K562 (cell line): Measurements from ENCODE around the gene TNFRSF19. TPM values are rescaled to one million over a fixed set of nuclear protein-coding genes. Genes with fewer than 3 reads are reported as not detected.

Experiments used
- ATAC-seq: fragments of 200-7000 bp; cut with Tn5 transposase; 3 replicates; pipeline ENCODE4 v1.9.1; 2020; ENCODE audit warnings: moderate library complexity
- BruUV-seq: library from RNA; stranded (reverse); fragments of 400-500 nt; replicated peaks from 2 replicates; lab custom pipeline; 2021; lab: Mats Ljungman, UMichigan
- CTCF ChIA-PET: fragments of 300-600 bp; formaldehyde crosslinking; extraction: SDS; loops from one replicate; lab custom pipeline; 2021; ENCODE audit warnings: low intra/inter-chr PET ratio; lab: Yijun Ruan, JAX
- POLR2A ChIA-PET: fragments of 300-600, 350-650 bp; sonication (Branson Sonifier 250); formaldehyde crosslinking; extraction: SDS; loops from one replicate; lab custom pipeline; 2021; ENCODE audit warnings: antibody characterized with exemption, inconsistent platforms; lab: Yijun Ruan, JAX
- DNase-seq, 4 experiments: peaks; one replicate each; pipeline versions ENCODE4 v3.0.0 to v3.0.0-alpha.2; 2011 to 2018; ENCODE audit warnings: low spot score in 3 of 4, mixed read lengths in 3 of 4; ENCODE audit errors: extremely low read depth in 1 of 4
- FAIRE-seq: peaks from 2 replicates; lab custom pipeline; 2011; peaks lifted over from hg19 to GRCh38; lab: Jason Lieb, UNC
- H2AFZ ChIP-seq: 2 replicates; pipeline ENCODE4 v1.6.0; 2011; ENCODE audit warnings: low read depth, low read length, control low read depth, inconsistent platforms
- H3K27ac ChIP-seq: fragments of 200-600 bp; 3 replicates; pipeline ENCODE4 v1.8.0; 2011; ENCODE audit warnings: low read depth, mild to moderate bottlenecking, control low read depth, inconsistent platforms, low read length, moderate library complexity, mixed read lengths; ENCODE audit errors: extremely low read depth
- H3K27me3 ChIP-seq, 2 experiments: fragments of 300-600 bp in 1 of 2; 2 replicates in 1 of 2; 3 replicates in 1 of 2; pipeline versions ENCODE4 v1.6.0 to v1.8.0; 2011; ENCODE audit warnings: inconsistent platforms in 2 of 2, low read length in 2 of 2, mild to moderate bottlenecking in 1 of 2, mixed read lengths in 1 of 2, moderate library complexity in 1 of 2; ENCODE audit not compliant: control insufficient read depth in 2 of 2, insufficient read depth in 2 of 2
- H3K36me3 ChIP-seq: fragments of 300-600 bp; 3 replicates; pipeline ENCODE4 v1.8.0; 2011; ENCODE audit warnings: mild to moderate bottlenecking, low read length, inconsistent platforms; ENCODE audit not compliant: control insufficient read depth, insufficient read depth
- H3K4me1 ChIP-seq, 2 experiments: fragments of 200-600 bp in 1 of 2; replicated peaks in 1 of 2; 2 replicates in 1 of 2; 3 replicates in 1 of 2; pipeline versions ENCODE4 v1.5.1 to v1.8.0; 2011; ENCODE audit warnings: inconsistent platforms in 2 of 2, low read length in 2 of 2, mild to moderate bottlenecking in 1 of 2, mixed read lengths in 1 of 2, moderate library complexity in 1 of 2; ENCODE audit not compliant: control insufficient read depth in 2 of 2, insufficient read depth in 2 of 2
- H3K4me2 ChIP-seq: 2 replicates; pipeline ENCODE4 v1.6.1; 2011; ENCODE audit warnings: low read length, control low read depth, inconsistent platforms, mixed read lengths; ENCODE audit not compliant: insufficient read depth
- H3K4me3 ChIP-seq: fragments of 200-600 bp; sonication (generic), shearing (Covaris generic); 2 replicates; pipeline ENCODE4 v1.5.1; 2016; ENCODE audit warnings: control low read depth, inconsistent platforms
- H3K79me2 ChIP-seq: fragments of 200-600 bp; 3 replicates; pipeline ENCODE4 v1.8.0; 2011; ENCODE audit warnings: low read length, inconsistent platforms; ENCODE audit not compliant: control insufficient read depth, insufficient read depth
- H3K9ac ChIP-seq, 2 experiments: 2 replicates each; pipeline versions ENCODE4 v1.6.0 to v1.6.1; 2011; ENCODE audit warnings: low read depth in 2 of 2, low read length in 2 of 2, control low read depth in 1 of 2, inconsistent platforms in 1 of 2, mild to moderate bottlenecking in 1 of 2, mixed read lengths in 1 of 2; ENCODE audit not compliant: insufficient read depth in 1 of 2
- H3K9me1 ChIP-seq: one replicate; pipeline ENCODE4 v1.6.0; 2011; ENCODE audit warnings: inconsistent platforms, mild to moderate bottlenecking, low read length, moderate library complexity; ENCODE audit not compliant: control insufficient read depth, insufficient read depth
- H3K9me3 ChIP-seq: replicated peaks from 2 replicates; pipeline ENCODE4 v1.5.1; 2011; ENCODE audit warnings: low read depth, low read length, inconsistent platforms; ENCODE audit not compliant: control insufficient read depth, insufficient read depth
- H4K20me1 ChIP-seq: replicated peaks from 2 replicates; pipeline ENCODE4 v1.6.1; 2011; ENCODE audit warnings: low read length, inconsistent platforms, mixed read lengths; ENCODE audit not compliant: control insufficient read depth, insufficient read depth
- CREB1 ChIP-seq, 2 experiments: sonication (generic) in 1 of 2; formaldehyde crosslinking in 1 of 2; IDR thresholded peaks; 2 replicates each; pipeline versions ENCODE4 v1.6.1 to v1.8.0; 2012 to 2022; ENCODE audit warnings: inconsistent platforms in 1 of 2, mild to moderate bottlenecking in 1 of 2, missing genetic modification reagents in 1 of 2, moderate library complexity in 1 of 2
- GATAD2B ChIP-seq: fragments of 450-650 bp; IDR thresholded peaks from 2 replicates; pipeline ENCODE4 v1.6.1; 2017; ENCODE audit warnings: mild to moderate bottlenecking, borderline replicate concordance
- MECOM ChIP-seq: fragments of 250-450 bp; sonication (Bioruptor Pico); IDR thresholded peaks from 2 replicates; pipeline ENCODE4 v1.8.0; 2022; ENCODE audit warnings: inconsistent platforms
- TEAD2 ChIP-seq: fragments of 450-650 bp; IDR thresholded peaks from 2 replicates; pipeline ENCODE4 v1.6.1; 2016; ENCODE audit warnings: missing genetic modification characterization, control low read depth, missing compliant biosample characterization
- ZBTB8A ChIP-seq: fragments of 450-650 bp; IDR thresholded peaks from 2 replicates; pipeline ENCODE4 v1.6.1; 2018; ENCODE audit warnings: mild to moderate bottlenecking, moderate library complexity; ENCODE audit not compliant: partially characterized antibody
- ZFP1 ChIP-seq: fragments of 450-650 bp; formaldehyde crosslinking; IDR thresholded peaks from 2 replicates; pipeline ENCODE4 v1.4.0; 2020; ENCODE audit warnings: mild to moderate bottlenecking, mixed read lengths
- ZFX ChIP-seq: sonication (generic); formaldehyde crosslinking; IDR thresholded peaks from 2 replicates; pipeline ENCODE4 v1.8.0; 2022; ENCODE audit warnings: mild to moderate bottlenecking, missing genetic modification reagents, moderate library complexity
- WGBS: fragments of 100-300 bp; shearing (Covaris generic); methylation state at CpG from one replicate; pipeline ENCODE4 v1.1.6; 2016; ENCODE audit warnings: low coverage, mixed read lengths; ENCODE audit not compliant: insufficient coverage; ENCODE audit errors: missing lambda C conversion rate; 5-methylcytosine and 5-hydroxymethylcytosine counted together
- in situ Hi-C: fragments of 300-500 bp; cut with MboI; formaldehyde crosslinking; loops from 4 replicates; pipeline ENCODE4 v1.15.0; 2018; ENCODE audit warnings: inconsistent platforms, mixed read lengths
- intact Hi-C: fragments of 100-400 bp; cut with micrococcal nuclease; formaldehyde crosslinking; loops from 2 replicates; pipeline ENCODE4 v1.14.2; 2022
- polyA plus RNA-seq, 8 experiments: library from polyadenylated mRNA; depleted of rRNA in 4 of 8; stranded (reverse) in 5 of 8; unstranded in 3 of 8; fragments of >200 nt; fragmentation: Nextera tagmentation in 2 of 8; fragmentation: Illumina TruSeq in 1 of 8; extraction: Ambion mirVana in 2 of 8; extraction: Trizol in 1 of 8; gene quantifications; 2 replicates each; pipeline versions ENCODE4 v1.2.1 to v1.2.3, GENCODE V29; 2011 to 2014; ENCODE audit warnings: inconsistent platforms in 1 of 8, missing spikeins in 1 of 8
- total RNA-seq, 7 experiments: library from RNA; depleted of rRNA in 6 of 7; stranded (reverse); fragments of >200 nt in 6 of 7; fragmentation: Illumina TruSeq in 2 of 7; extraction: Trizol in 2 of 7; gene quantifications; 2 replicates each; pipeline versions ENCODE4 v1.2.1 to v1.2.3, GENCODE V29; 2011 to 2021; ENCODE audit warnings: low replicate concordance in 1 of 7
- TF ChIP-seq, protein P1 (sequence below): fragments of 450-650 bp; formaldehyde crosslinking; IDR thresholded peaks from 2 replicates; pipeline ENCODE4 v1.4.0; 2020; ENCODE audit warnings: mild to moderate bottlenecking

The TNFRSF19 gene
- total and polyA plus RNA-seq, 9 of the 15 experiments (the other 6 are each of a cell fraction or from before 2014, with no cell fraction given): 0.01 to 0.07 TPM; not detected in 7

DNA sequence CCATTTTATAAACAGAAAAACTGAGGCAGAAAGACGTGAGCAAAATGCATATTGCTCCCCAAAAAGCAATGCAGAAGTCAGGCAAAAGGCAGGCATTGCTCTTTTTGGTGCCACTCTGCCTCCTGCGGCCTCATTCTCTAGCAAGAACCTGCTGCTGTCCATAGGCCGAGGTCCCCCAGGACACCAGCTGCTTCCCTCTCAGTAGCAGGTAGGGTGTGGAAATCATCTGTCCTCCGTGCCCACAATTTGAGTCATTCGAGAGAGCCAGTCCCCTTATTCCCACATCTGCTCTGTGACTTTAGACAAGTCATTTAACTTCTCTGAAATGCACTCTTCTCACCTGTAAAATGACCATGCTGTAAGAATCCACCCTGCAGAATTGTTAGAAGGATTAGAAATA lies 50.0 kb downstream of the TNFRSF19 start:
- intact Hi-C loops (no loop called here), in situ Hi-C loops (no loop called here)
- FAIRE-seq (no peak), DNase-seq (no peak), ATAC-seq (no peak)
- BruUV-seq: no TSS peak
- Histone ChIP-seq H2AFZ (no peak overlapping the region), H3K4me3 (no peak overlapping the region), H3K9me1 (no peaks in the 10 kb centered on the region), H3K27ac (no peak overlapping the region), H3K79me2 (no peaks in the 10 kb centered on the region), H3K27me3 (peaks cover 3 to 5% of the 10 kb centered on the region in 2 experiments; a peak in 3 of 5 replicates), H3K9me3 (no peaks in the 10 kb centered on the region), H3K36me3 (no peaks in the 10 kb centered on the region), H4K20me1 (no peaks in the 10 kb centered on the region), H3K4me1 (no peaks in the 10 kb centered on the region), H3K9ac (no peak overlapping the region), H3K4me2 (no peak overlapping the region)
- ChIA-PET POLR2A (interaction anchor here (1.2 kb wide), 1 partner anchor 9 kb away, joined by 3 read pairs; no protein-coding TSS in a partner anchor), CTCF (no interaction called here)
- TF ChIP-seq GATAD2B (no peak), ZBTB8A (no peak), TEAD2 (tag) (no peak), ZFX (CRISPR knock-in tag) (no peak), CREB1 (IDR thresholded peaks at IDR 0.05) (no peak), CREB1 (CRISPR knock-in tag; IDR thresholded peaks at IDR 0.05) (no peak), ZFP1 (CRISPR knock-in tag) (no peak), MECOM (CRISPR knock-in tag) (no peak)
- TF ChIP-seq, protein P1, sequence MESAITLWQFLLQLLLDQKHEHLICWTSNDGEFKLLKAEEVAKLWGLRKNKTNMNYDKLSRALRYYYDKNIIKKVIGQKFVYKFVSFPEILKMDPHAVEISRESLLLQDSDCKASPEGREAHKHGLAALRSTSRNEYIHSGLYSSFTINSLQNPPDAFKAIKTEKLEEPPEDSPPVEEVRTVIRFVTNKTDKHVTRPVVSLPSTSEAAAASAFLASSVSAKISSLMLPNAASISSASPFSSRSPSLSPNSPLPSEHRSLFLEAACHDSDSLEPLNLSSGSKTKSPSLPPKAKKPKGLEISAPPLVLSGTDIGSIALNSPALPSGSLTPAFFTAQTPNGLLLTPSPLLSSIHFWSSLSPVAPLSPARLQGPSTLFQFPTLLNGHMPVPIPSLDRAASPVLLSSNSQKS (CRISPR knock-in tag): no peak
- 0% methylated on average over 5 of the region's 5 CpGs for WGBS
